ENCODE results near the gene MMD2.

DNA sequence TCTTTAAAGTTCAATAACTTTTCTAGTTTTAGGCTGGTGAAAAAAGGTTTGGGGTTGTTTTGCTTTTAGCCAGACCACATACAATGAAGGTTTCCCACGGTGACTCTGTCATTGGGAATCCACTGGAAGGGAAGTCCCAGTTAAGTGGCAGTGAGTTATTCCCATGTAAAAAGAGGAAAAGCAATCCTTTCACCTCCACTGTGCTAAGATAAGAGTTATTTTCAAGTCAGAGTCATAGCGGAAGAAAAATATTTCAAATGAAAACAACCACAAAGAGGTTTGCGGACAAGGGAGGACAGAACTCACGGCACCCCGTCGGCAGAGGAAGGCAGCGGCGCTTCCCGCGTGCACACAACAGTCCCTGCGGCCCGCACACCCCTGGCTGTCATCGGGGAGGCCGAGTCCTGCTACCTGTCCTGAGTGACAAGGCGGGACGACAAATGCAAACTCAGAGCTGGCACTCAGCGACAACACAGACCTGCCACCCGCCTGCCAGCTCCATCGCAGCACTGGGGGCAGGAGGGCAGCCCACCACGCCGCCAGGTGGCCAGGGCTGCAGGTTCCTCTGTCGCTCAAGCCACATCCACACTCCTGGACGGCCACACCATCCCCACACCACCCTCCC lies 87.8 kb downstream of the MMD2 start:
- TF ChIP-seq, protein P1, sequence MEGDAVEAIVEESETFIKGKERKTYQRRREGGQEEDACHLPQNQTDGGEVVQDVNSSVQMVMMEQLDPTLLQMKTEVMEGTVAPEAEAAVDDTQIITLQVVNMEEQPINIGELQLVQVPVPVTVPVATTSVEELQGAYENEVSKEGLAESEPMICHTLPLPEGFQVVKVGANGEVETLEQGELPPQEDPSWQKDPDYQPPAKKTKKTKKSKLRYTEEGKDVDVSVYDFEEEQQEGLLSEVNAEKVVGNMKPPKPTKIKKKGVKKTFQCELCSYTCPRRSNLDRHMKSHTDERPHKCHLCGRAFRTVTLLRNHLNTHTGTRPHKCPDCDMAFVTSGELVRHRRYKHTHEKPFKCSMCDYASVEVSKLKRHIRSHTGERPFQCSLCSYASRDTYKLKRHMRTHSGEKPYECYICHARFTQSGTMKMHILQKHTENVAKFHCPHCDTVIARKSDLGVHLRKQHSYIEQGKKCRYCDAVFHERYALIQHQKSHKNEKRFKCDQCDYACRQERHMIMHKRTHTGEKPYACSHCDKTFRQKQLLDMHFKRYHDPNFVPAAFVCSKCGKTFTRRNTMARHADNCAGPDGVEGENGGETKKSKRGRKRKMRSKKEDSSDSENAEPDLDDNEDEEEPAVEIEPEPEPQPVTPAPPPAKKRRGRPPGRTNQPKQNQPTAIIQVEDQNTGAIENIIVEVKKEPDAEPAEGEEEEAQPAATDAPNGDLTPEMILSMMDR (conservative IDR thresholded peaks at IDR 0.05; ENCODE audit: low read length), result no peak
- TF ChIP-seq EZH2phosphoT487 (IDR thresholded peaks at IDR 0.05; ENCODE audit: borderline replicate concordance), result no peak

All from Loucy (cell line).